Measurements from ENCODE around the gene RNF169.
"Not testable (repeated sequence)": the region's sequence is repeated elsewhere in the genome, so short reads cannot be mapped to it uniquely, and the experiment has no call there.

RNF169 gene

GRCh38 chr11:74750598-74750997 lies 1.9 kb downstream of the RNF169 start:
- H3K27ac ChIP-seq (ENCODE audit: low read depth, low read length); H3K9me3 ChIP-seq (ENCODE audit: low read length); H3K4me3 ChIP-seq (ENCODE audit: low read depth in 1 of 2, low read length in 2 of 2); H3K36me3 ChIP-seq (ENCODE audit: insufficient read depth, low read length); H3K9ac ChIP-seq (ENCODE audit: low read length); H3K27me3 ChIP-seq (ENCODE audit: control insufficient read depth in 1 of 2, insufficient read depth in 2 of 2, low read length in 2 of 2): not testable (repeated sequence)
- peaks cover 27% of the 10 kb centered on the region for H3K4me1 ChIP-seq (ENCODE audit: insufficient read depth, low read length)

- H3K36me3 ChIP-seq (ENCODE audit: insufficient read depth, low read length): no peaks in the 10 kb centered on the region
- H3K27ac ChIP-seq (ENCODE audit: low read depth, low read length): no peak overlapping the region
- no peaks in the 10 kb centered on the region for H3K27me3 ChIP-seq (ENCODE audit: control insufficient read depth in 1 of 2, insufficient read depth in 2 of 2, low read length in 2 of 2)
- H3K9ac ChIP-seq (ENCODE audit: low read length): no peak overlapping the region
- no peaks in the 10 kb centered on the region for H3K9me3 ChIP-seq (ENCODE audit: low read length)
- H3K4me3 ChIP-seq (ENCODE audit: low read depth in 1 of 2, low read length in 2 of 2): no peak overlapping the region
- H3K4me1 ChIP-seq (ENCODE audit: insufficient read depth, low read length): peaks cover 27% of the 10 kb centered on the region
Observed at GRCh38 chr11:74751303-74751702, 2.7 kb downstream of the RNF169 start.

GRCh38 chr11:74754507-74755252 lies 6.0 kb downstream of the RNF169 start:
- no peak overlapping the region for H3K4me3 ChIP-seq (ENCODE audit: low read depth in 1 of 2, low read length in 2 of 2)
- no peaks in the 10 kb centered on the region for H3K27me3 ChIP-seq (ENCODE audit: control insufficient read depth in 1 of 2, insufficient read depth in 2 of 2, low read length in 2 of 2)
- H3K4me1 ChIP-seq (ENCODE audit: insufficient read depth, low read length): peaks cover 19% of the 10 kb centered on the region
- H3K9me3 ChIP-seq (ENCODE audit: low read length): no peaks in the 10 kb centered on the region
- no peaks in the 10 kb centered on the region for H3K36me3 ChIP-seq (ENCODE audit: insufficient read depth, low read length)
- no peak overlapping the region for H3K27ac ChIP-seq (ENCODE audit: low read depth, low read length)
- no peak overlapping the region for H3K9ac ChIP-seq (ENCODE audit: low read length)

GRCh38 chr11:74755395-74755995 lies 6.8 kb downstream of the RNF169 start:
- no peak overlapping the region for H3K4me3 ChIP-seq (ENCODE audit: low read depth in 1 of 2, low read length in 2 of 2)
- no peak overlapping the region for H3K9ac ChIP-seq (ENCODE audit: low read length)
- no peaks in the 10 kb centered on the region for H3K27me3 ChIP-seq (ENCODE audit: control insufficient read depth in 1 of 2, insufficient read depth in 2 of 2, low read length in 2 of 2)
- peaks cover 14% of the 10 kb centered on the region for H3K4me1 ChIP-seq (ENCODE audit: insufficient read depth, low read length)
- H3K36me3 ChIP-seq (ENCODE audit: insufficient read depth, low read length): no peaks in the 10 kb centered on the region
- H3K27ac ChIP-seq (ENCODE audit: low read depth, low read length): no peak overlapping the region
- H3K9me3 ChIP-seq (ENCODE audit: low read length): no peaks in the 10 kb centered on the region

GRCh38 chr11:74756571-74756970 lies 7.9 kb downstream of the RNF169 start:
- H3K27ac ChIP-seq (ENCODE audit: low read depth, low read length): no peak overlapping the region
- peaks cover 8% of the 10 kb centered on the region for H3K4me1 ChIP-seq (ENCODE audit: insufficient read depth, low read length)
- no peak overlapping the region for H3K9ac ChIP-seq (ENCODE audit: low read length)

DNA sequence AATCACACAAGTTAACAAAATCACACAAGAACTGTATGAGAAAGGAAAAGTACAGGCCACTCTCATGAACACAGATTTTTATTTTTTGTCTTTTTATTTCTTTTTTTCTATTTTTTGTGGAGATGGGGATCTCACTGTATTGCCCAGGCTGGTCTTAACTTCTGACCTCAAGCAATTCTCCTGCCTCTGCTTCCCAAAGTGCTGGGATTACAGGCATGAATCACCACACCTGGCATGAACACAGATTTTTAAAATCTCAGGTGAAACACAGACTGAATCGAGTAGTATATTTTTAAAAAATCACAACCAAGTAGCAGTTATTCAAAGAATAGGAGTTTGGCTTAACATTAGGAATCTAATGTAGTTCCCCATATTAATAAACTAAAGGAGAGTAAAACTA lies 18.3 kb downstream of the RNF169 start:
- H3K27ac ChIP-seq (ENCODE audit: low read depth, low read length): no peak overlapping the region
- no peak overlapping the region for H3K4me3 ChIP-seq (ENCODE audit: low read depth in 1 of 2, low read length in 2 of 2)
- peaks cover 14% of the 10 kb centered on the region for H3K4me1 ChIP-seq (ENCODE audit: insufficient read depth, low read length)
- no peaks in the 10 kb centered on the region for H3K27me3 ChIP-seq (ENCODE audit: control insufficient read depth in 1 of 2, insufficient read depth in 2 of 2, low read length in 2 of 2)
- H3K9me3 ChIP-seq (ENCODE audit: low read length): no peaks in the 10 kb centered on the region
- no peaks in the 10 kb centered on the region for H3K36me3 ChIP-seq (ENCODE audit: insufficient read depth, low read length)
- no peak overlapping the region for H3K9ac ChIP-seq (ENCODE audit: low read length)

More at GRCh38 chr11:74756571-74756970, 7.9 kb downstream of the RNF169 start:
- Histone ChIP-seq H3K36me3 (ENCODE audit: insufficient read depth, low read length) (no peaks in the 10 kb centered on the region), H3K4me3 (ENCODE audit: low read depth in 1 of 2, low read length in 2 of 2) (no peak overlapping the region), H3K9me3 (ENCODE audit: low read length) (no peaks in the 10 kb centered on the region), H3K27me3 (ENCODE audit: control insufficient read depth in 1 of 2, insufficient read depth in 2 of 2, low read length in 2 of 2) (no peaks in the 10 kb centered on the region)

DNA sequence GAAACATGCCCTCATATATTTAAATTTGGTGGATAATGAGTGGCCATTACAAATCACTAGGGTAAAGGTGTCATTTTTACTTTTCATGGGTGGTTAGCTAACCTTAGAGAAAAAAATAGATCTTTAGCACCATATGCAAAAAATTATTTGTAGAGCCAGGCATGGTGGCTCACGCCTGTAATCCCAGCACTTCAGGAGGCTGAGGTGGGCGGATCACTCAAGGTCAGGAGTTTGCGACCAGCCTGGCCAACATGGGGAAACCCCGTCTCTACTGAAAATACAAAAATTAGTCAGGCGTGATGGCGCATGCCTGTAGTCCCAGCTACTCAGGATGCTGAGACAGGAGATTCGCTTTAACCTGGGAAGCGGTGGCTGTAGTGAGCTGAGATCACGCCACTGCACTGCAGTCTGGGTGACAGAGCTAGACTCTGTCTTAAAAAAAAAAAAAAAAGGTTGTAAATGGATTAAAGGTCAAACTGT lies 19.6 kb downstream of the RNF169 start:
- not testable (repeated sequence) for H3K27ac ChIP-seq (ENCODE audit: low read depth, low read length); H3K27me3 ChIP-seq (ENCODE audit: control insufficient read depth in 1 of 2, insufficient read depth in 2 of 2, low read length in 2 of 2); H3K9me3 ChIP-seq (ENCODE audit: low read length); H3K36me3 ChIP-seq (ENCODE audit: insufficient read depth, low read length); H3K9ac ChIP-seq (ENCODE audit: low read length); H3K4me3 ChIP-seq (ENCODE audit: low read depth in 1 of 2, low read length in 2 of 2)
- peaks cover 25% of the 10 kb centered on the region for H3K4me1 ChIP-seq (ENCODE audit: insufficient read depth, low read length)

- Histone ChIP-seq H3K4me1 (ENCODE audit: insufficient read depth, low read length) (peaks cover 27% of the 10 kb centered on the region), H3K27me3 (ENCODE audit: control insufficient read depth in 1 of 2, insufficient read depth in 2 of 2, low read length in 2 of 2) (no peaks in the 10 kb centered on the region), H3K27ac (ENCODE audit: low read depth, low read length) (no peak overlapping the region), H3K9me3 (ENCODE audit: low read length) (no peaks in the 10 kb centered on the region), H3K4me3 (ENCODE audit: low read depth in 1 of 2, low read length in 2 of 2) (no peak overlapping the region), H3K9ac (ENCODE audit: low read length) (no peak overlapping the region), H3K36me3 (ENCODE audit: insufficient read depth, low read length) (no peaks in the 10 kb centered on the region)
Observed at GRCh38 chr11:74769055-74769707, 20.5 kb downstream of the RNF169 start.

GRCh38 chr11:74770456-74770855 lies 21.8 kb downstream of the RNF169 start:
- Histone ChIP-seq H3K4me1 (ENCODE audit: insufficient read depth, low read length) (peaks cover 36% of the 10 kb centered on the region), H3K27me3 (ENCODE audit: control insufficient read depth in 1 of 2, insufficient read depth in 2 of 2, low read length in 2 of 2) (no peaks in the 10 kb centered on the region), H3K27ac (ENCODE audit: low read depth, low read length) (no peak overlapping the region), H3K4me3 (ENCODE audit: low read depth in 1 of 2, low read length in 2 of 2) (no peak overlapping the region), H3K9me3 (ENCODE audit: low read length) (no peaks in the 10 kb centered on the region), H3K36me3 (ENCODE audit: insufficient read depth, low read length) (no peaks in the 10 kb centered on the region), H3K9ac (ENCODE audit: low read length) (no peak overlapping the region)

DNA sequence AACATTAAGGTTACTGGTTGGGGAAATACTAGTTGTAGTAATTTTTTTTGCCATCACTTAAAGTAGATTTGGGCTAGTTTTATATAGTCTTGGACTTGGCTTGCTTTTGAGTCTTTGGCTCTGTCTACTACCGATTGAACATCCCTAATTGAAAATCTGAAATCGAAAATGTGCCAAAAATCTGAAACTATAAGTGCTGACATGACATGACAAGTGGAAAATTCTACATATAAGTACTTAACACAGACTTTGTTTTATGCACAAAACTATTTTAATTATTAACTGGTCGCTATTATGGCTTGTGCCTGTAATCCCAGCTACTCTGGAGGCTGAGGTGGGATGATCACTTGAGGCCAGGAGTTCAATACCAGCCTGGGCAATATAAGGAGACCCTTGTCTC lies 22.5 kb downstream of the RNF169 start:
- Histone ChIP-seq H3K27ac (ENCODE audit: low read depth, low read length) (no peak overlapping the region), H3K4me3 (ENCODE audit: low read depth in 1 of 2, low read length in 2 of 2) (no peak overlapping the region), H3K9me3 (ENCODE audit: low read length) (no peaks in the 10 kb centered on the region), H3K9ac (ENCODE audit: low read length) (no peak overlapping the region), H3K27me3 (ENCODE audit: control insufficient read depth in 1 of 2, insufficient read depth in 2 of 2, low read length in 2 of 2) (no peaks in the 10 kb centered on the region), H3K4me1 (ENCODE audit: insufficient read depth, low read length) (peaks cover 40% of the 10 kb centered on the region), H3K36me3 (ENCODE audit: insufficient read depth, low read length) (no peaks in the 10 kb centered on the region)

GRCh38 chr11:74773476-74773875 lies 24.8 kb downstream of the RNF169 start:
- Histone ChIP-seq H3K9ac (ENCODE audit: low read length) (no peak overlapping the region), H3K4me3 (ENCODE audit: low read depth in 1 of 2, low read length in 2 of 2) (no peak overlapping the region), H3K27me3 (ENCODE audit: control insufficient read depth in 1 of 2, insufficient read depth in 2 of 2, low read length in 2 of 2) (no peaks in the 10 kb centered on the region), H3K27ac (ENCODE audit: low read depth, low read length) (no peak overlapping the region), H3K4me1 (ENCODE audit: insufficient read depth, low read length) (peaks cover 59% of the 10 kb centered on the region), H3K9me3 (ENCODE audit: low read length) (no peaks in the 10 kb centered on the region), H3K36me3 (ENCODE audit: insufficient read depth, low read length) (no peaks in the 10 kb centered on the region)
